ENCODE results near the gene GARIN5B. TPM values are rescaled to one million over a fixed set of nuclear protein-coding genes. Genes with fewer than 3 reads are reported as not detected.

Gene GARIN5B
- total and polyA plus RNA-seq, 2 of the 13 experiments (the other 11 are each of a cell fraction or from before 2014, with no cell fraction given): not detected

DNA sequence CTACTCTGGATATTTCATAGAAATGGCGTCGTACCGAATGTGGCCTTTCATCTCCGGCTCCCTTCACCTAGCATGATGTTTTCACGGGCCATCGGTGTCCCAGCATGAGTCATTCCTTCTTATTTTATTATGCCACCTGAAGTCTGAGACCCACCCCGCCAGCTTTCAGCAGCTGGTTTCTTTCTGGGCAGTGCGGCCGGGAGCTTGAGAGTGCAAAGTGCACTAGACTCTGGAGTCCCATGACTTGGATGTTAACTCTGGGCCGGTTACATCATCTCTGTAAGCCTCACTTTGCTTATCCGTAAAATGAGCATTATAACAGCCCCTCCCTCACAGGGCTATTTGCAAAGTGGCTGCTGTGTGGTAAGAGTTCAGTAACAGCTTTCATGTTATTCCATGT, 29.2 kb downstream of the GARIN5B start (continued):
- no peak for TF ChIP-seq ATF5 (CRISPR knock-in tag; IDR thresholded peaks at IDR 0.05; ENCODE audit: low read depth)
- TF ChIP-seq ADNP (CRISPR knock-in tag; IDR thresholded peaks at IDR 0.05): peak; percentile 69; the same call in 1 of the 2 replicates
- no peak for TF ChIP-seq ONECUT2 (CRISPR knock-in tag; IDR thresholded peaks at IDR 0.05)
- TF ChIP-seq ZNF382 (CRISPR knock-in tag; IDR thresholded peaks at IDR 0.05; ENCODE audit: borderline replicate concordance): no peak
- no peak for TF ChIP-seq ZNF512 (CRISPR knock-in tag; IDR thresholded peaks at IDR 0.05)
- no peak for TF ChIP-seq ZNF180 (CRISPR knock-in tag; IDR thresholded peaks at IDR 0.05; ENCODE audit: borderline replicate concordance, low read depth)
- TF ChIP-seq, protein P1, sequence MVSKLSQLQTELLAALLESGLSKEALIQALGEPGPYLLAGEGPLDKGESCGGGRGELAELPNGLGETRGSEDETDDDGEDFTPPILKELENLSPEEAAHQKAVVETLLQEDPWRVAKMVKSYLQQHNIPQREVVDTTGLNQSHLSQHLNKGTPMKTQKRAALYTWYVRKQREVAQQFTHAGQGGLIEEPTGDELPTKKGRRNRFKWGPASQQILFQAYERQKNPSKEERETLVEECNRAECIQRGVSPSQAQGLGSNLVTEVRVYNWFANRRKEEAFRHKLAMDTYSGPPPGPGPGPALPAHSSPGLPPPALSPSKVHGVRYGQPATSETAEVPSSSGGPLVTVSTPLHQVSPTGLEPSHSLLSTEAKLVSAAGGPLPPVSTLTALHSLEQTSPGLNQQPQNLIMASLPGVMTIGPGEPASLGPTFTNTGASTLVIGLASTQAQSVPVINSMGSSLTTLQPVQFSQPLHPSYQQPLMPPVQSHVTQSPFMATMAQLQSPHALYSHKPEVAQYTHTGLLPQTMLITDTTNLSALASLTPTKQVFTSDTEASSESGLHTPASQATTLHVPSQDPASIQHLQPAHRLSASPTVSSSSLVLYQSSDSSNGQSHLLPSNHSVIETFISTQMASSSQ (IDR thresholded peaks at IDR 0.05; ENCODE audit: low read depth): no peak
- TF ChIP-seq, protein P1 (CRISPR knock-in tag; IDR thresholded peaks at IDR 0.05; ENCODE audit: borderline replicate concordance): 0 out of 2 replicates have a peak, but pooled peaks have one; percentile 46
- TF ChIP-seq, protein P2, sequence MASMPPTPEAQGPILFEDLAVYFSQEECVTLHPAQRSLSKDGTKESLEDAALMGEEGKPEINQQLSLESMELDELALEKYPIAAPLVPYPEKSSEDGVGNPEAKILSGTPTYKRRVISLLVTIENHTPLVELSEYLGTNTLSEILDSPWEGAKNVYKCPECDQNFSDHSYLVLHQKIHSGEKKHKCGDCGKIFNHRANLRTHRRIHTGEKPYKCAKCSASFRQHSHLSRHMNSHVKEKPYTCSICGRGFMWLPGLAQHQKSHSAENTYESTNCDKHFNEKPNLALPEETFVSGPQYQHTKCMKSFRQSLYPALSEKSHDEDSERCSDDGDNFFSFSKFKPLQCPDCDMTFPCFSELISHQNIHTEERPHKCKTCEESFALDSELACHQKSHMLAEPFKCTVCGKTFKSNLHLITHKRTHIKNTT (CRISPR knock-in tag; IDR thresholded peaks at IDR 0.05): no peak
- TF ChIP-seq ATF1 (CRISPR knock-in tag; IDR thresholded peaks at IDR 0.05): no peak
- peak; percentile 60; the same call in 1 of the 2 replicates for TF ChIP-seq ZNF414 (CRISPR knock-in tag; IDR thresholded peaks at IDR 0.05)
- no peak for TF ChIP-seq ZSCAN25 (CRISPR knock-in tag; IDR thresholded peaks at IDR 0.05)
- TF ChIP-seq, protein P3, sequence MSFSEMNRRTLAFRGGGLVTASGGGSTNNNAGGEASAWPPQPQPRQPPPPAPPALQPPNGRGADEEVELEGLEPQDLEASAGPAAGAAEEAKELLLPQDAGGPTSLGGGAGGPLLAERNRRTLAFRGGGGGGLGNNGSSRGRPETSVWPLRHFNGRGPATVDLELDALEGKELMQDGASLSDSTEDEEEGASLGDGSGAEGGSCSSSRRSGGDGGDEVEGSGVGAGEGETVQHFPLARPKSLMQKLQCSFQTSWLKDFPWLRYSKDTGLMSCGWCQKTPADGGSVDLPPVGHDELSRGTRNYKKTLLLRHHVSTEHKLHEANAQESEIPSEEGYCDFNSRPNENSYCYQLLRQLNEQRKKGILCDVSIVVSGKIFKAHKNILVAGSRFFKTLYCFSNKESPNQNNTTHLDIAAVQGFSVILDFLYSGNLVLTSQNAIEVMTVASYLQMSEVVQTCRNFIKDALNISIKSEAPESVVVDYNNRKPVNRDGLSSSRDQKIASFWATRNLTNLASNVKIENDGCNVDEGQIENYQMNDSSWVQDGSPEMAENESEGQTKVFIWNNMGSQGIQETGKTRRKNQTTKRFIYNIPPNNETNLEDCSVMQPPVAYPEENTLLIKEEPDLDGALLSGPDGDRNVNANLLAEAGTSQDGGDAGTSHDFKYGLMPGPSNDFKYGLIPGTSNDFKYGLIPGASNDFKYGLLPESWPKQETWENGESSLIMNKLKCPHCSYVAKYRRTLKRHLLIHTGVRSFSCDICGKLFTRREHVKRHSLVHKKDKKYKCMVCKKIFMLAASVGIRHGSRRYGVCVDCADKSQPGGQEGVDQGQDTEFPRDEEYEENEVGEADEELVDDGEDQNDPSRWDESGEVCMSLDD (CRISPR knock-in tag; IDR thresholded peaks at IDR 0.05; ENCODE audit: borderline replicate concordance): no peak
- no peak for TF ChIP-seq ZSCAN22 (CRISPR knock-in tag; IDR thresholded peaks at IDR 0.05)
- TF ChIP-seq TAF1 (CRISPR knock-in tag; IDR thresholded peaks at IDR 0.05): 0 out of 2 replicates have a peak, but pooled peaks have one; percentile 33
